Hematopoietic multipotent progenitor cell treated with erythropoietin and hydrocortisone succinate and interleukin-3 and kit ligand, for 8 days (in vitro differentiated cells): ENCODE results near the gene RGL1.
"Not testable (repeated sequence)": the region's sequence is repeated elsewhere in the genome, so short reads cannot be mapped to it uniquely, and the experiment has no call there.

Source experiments
- DNase-seq: peaks from one replicate; pipeline ENCODE4 v3.0.0-alpha.2; 2015

The RGL1 gene

DNA sequence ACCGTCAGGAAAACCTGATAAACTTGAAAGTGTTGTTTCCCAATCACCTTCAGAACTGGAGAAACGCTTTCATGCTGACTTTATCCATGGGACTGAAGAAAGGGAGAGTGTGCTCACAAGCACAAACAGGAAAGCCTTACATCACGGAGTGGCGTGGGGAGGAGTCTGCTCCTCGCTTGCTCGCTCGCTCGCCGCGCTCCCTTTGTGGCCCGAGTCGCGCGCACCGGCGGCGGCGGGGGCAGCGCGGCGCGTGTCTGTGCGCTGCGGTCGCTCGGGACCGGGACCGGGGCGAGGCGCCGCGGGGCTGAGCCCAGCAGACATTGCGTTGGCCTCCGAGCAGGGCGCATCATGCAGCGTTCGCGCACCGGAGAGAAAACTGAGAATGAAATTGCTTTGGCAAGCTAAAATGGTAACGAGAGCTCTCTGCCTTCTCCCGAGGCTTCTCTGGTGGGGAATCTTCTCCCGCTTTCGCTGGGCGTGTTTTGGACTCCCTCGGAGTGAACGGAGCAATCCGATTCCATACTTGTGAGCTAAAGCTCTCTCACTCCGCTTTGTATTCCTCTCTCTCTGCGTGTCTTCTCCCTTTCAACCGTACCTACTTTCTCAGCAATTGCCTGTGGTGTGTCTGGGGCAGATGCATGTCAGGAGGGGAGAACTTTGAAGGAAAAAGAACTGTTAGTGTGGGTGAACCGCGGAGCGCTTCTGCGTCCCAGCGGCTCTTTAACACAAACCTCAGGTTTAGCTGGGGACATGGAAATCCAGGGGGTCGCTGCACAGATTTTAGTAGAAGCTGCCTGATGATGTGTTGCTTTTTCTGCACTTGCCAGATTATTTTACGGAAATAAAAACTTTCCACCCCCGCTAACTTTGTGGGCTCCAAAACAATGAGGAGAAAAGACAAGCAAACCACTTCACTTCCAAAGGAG, at the start of gene RGL1:
RGL1 (plus strand) TSS at position 205 of the 926 bp plus-strand sequence; CDS start at position 383, 178 bp downstream.
- peak; percentile 4 for DNase-seq

DNA sequence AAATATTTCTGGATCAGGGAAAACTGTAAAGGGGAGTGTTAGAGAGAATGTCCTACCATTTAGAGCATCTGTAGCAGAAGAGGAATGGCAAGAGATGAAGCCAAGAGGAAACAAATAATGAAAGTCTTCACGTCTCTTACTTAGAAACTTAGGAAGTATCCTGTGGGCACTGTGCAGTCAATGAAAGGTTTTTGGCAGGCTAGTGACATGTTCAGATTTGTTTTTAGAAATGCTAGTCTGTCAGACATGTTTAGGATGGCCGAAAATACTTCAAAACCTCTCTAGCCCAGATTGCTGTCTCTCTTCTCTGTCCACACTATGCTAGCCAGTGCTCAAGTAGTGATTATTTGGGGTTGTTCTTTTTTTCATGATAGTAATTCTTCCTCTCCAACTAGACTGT, 48.6 kb upstream of the RGL1 start:
- no peak for DNase-seq

DNA sequence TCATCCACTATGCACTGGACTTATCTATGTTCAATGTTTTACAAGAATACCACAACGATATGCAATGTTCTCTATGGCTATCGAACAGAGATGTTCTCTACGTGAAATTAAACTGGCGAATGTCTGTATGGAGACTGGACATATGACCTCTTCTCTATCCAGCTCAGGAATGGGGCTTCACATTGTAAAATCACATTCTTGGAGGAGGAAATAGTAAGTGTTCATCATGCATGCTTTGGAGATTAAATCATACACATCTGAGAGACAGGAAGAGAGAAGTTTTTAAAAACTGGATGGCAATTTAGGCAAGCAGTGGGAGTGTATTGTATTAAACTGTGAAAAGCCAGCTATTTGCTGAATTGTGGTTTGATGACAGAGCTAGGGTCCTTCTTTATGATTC, 47.9 kb upstream of the RGL1 start:
- no peak for DNase-seq

DNA sequence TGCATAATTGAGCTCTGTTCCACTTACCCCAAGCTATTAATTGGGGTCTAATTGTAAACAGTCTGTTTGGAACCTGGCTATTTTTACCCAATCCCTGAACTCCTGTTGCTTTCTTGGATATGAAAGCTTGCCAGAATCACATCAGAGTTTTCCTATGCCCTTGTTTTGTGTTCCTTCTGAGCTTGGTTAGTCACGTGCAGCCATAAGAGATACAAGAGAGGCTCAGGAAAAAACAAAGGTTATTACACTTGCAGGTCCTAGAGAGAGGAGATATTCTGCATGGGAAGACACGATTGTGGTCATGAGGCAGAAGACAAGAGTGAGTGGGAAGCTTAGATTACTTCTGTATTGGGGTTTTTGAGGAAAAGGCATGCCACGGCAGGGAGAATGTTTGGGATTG, 46.0 kb upstream of the RGL1 start:
- no peak for DNase-seq

DNA sequence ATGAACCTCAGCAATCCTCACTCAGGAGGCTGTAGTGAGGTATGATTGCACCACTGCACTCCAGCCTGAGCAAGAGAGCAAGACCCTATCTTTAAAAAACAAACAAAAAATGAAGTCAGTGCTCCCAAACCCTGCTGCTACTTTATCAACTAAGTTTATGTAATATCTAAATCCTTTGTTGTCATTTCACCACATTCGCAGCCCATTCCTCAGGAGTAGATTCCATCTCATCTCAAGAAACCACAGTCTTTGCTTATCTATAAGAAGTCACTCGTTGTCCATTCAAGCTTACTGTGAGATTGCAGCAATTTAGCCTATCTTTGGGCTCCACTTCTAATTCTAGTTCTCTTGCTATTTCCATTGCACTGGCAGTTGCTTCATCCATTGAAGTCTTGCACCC, 44.3 kb upstream of the RGL1 start:
- DNase-seq, result no peak

DNA sequence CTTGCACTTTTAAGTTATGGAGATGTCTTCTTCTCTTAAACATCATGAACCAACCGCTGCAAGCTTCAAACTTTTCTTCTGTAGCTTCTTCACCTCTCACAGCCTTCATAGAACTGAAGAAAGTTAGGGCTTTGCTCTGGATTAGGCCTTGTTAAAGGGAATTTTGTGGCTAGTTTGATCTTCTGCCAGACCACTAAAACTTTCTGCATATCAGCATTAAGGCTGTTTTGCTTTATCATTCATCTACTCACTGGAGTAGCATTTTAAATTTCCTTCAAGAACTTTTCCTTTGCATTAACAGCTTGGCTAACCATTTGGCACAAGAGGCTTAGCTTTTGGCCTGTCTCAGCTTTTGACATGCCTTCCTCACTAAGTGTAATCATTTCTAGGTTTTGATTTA, 43.0 kb upstream of the RGL1 start:
- DNase-seq, result no peak

DNA sequence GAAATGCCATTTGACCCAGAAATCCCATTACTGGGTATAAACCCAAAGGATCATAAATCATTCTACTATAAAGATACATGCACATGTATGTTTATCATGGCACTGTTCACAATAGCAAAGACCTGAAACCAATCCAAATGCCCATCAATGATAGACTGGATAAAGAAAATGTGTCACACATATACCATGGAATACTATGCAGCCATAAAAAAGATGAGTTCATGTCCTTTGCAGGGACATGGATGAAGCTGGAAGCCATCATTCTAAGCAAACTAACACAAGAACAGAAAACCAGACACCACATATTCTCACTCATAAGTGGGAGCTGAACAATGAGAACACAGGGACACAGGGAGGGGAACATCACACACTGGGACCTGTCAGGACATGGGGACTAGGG, 42.1 kb upstream of the RGL1 start:
- DNase-seq, result not testable (repeated sequence)

DNA sequence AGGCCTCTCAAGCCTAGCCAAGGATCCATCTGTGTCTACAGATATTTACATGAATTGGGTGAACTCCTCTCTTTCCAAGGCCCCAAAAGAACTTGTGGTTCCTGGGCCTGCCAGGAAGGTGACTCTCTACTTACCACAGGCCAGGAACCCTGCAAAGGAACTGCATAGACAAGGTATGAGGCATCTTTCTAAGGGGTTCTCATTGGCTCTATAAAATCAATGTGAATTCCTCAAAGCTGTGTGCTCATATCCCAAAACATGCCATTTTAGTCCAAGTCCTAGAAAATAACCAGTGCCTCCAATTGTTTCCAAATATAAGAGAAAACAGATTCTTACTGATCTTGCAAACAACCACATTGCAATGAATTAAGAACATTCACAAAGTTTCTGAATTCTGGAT, 39.9 kb upstream of the RGL1 start:
- no peak for DNase-seq

DNA sequence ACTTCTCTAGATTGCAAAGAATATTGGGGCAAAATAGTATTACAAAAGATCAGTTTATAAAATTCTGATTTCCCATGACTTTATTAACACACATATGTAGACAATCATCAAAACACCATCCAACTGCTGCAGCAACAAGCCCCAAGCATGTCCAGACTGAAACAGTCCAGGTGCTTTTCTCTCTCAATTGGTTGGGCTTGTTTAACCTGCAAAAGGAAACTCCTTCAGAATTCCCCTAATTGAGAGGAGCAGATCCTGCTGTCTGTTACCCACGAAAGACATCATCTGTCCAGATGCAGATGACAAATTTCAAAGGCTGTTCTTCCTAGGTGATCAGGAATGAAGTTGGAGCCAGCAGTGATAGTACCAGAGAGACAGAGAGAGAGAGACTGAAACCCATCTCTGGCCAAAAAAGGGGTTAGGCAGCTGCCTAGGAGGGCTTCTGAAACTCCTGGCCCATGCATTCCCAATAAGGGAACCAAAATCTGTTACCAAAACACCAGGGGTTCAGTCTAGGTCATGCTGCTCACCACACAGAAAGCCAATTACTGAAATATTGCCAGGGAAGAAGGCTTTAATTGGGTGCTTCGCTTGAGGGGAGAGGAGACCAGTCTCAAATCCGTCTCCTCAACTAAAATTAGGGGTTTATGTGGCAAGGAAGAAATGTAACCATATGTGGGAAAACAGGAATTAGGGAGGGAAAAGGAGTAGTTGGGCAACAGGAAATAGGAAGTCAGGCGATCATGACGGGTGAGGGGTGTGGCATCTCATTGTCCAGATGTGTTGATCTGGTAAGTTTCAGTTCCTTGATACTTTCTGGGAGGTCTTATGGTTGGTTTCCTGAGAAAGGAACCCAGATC, 34.7 kb upstream of the RGL1 start:
- no peak for DNase-seq

DNA sequence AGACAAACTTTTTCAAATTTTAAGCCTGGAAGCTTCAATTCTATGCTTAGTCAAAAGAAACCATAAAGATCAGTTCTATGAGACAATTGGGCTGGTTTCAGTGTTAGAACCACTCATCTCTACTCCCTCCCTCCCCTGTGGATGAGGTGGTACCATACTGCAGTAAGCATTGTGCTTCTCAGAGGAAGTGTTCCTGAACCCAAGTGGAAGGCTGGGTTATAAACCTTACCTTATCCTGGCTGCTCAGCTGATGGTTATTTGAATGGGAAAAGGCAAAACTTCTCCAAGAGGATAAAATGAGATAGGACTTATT, 34.1 kb upstream of the RGL1 start:
- no peak for DNase-seq

DNA sequence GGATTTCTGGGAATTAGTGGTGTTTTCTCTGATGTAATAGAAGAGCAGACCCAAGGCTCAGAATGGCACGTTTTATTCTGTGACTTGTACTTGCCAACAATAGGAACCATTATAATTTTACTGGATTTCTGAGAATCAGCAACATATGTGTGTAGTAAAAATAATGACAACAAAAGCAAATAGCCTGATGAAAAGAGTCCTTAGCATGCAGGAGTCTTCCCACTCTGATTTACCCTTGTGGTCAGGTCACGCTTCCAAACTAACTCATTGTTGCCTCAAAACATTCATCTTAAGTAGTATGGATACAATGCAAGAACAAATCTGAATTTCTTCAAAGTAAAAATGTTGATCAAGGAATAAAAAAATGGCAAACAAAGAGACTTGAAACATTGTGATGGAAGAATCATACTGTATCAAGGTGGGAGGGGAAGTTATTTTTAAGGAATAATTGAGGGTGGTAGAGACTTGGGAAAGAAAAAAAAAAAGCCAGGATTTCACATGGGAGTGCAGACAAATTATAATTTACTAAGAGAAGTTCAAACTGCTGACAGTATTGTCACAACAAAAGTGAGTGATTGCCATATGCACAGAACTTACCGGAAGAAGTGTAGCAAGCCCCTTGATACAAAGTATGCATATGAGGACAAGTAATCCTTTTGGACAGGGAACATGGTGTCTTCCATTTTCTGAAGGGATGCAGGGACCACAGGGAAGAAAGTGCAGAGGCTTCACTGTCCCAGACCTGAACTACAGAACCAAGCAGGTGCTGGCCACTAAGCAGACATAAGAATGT, 31.2 kb upstream of the RGL1 start:
- DNase-seq, result no peak

DNA sequence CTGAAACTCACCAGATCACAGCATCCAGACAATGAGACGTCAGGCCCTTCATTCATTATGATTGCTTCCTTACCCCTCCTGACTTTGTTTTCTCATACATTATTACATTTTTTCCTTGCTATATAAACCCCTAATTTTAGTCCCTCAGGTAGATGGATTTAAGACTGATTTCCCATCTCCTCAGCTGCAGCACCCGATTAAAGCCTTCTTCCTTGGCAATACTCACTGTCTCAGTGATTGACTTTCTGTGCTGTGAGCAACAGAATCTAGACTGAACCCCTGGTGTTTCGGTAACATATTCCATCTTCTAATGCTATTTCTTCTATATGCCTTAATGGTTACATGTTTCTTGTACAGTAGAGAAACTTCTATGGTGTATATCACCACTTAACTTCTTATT, 30.0 kb upstream of the RGL1 start:
- no peak for DNase-seq

DNA sequence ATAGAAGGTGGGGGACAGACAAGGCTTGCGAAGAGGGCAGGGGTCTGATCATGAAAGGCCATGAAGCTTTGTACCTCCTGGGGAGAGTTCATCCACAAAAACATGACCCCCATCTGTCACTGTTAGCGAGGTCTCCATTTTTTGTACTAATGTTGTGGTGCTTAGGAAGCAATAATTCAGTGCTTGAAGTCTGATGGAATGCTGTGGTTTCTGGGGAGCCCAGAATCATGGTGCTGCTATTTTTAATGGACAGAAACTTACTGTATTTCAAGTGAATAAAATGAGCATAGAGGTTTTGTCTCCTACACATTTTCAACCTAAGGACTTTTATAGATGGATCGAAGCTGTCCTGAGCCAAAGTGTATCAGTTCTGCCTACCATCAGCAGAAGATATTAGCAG, 28.2 kb upstream of the RGL1 start:
- no peak for DNase-seq

DNA sequence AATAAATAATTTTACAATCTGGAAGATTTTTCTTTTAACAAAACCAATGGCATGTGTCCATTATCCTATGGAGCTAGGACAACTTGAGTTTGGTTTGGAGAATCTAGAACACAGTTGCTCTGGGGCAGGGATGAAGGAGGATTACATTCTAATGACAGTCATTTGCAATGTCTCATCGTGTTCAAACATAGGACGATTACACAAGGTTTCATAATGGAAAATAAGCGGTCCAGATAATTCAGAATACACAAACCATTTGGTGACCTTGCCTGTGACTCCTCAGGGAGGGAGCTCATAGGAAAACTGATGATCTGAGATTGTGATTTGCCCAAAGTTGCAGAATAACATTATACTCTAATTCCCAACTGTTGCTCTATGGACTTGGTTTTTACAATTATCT, 27.6 kb upstream of the RGL1 start:
- no peak for DNase-seq

DNA sequence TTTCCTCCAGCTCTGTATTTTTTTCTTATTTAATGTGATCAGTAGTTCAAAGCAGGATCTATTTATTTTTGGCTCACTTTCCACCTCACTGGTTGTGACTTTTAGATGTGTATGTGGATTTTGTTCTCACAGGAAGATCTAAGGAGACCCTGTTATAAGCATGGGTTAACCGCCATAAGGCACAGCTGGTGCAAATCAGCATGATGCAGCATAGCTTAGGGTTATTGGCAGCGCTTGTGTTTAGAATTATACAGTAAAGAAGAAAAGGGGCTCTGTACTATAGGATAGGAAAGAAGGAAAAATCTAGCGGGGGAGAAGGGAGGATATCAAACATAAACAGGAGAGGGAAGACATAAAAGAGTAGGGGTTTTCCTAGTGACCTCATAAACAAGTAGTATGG, 26.9 kb upstream of the RGL1 start:
- no peak for DNase-seq

DNA sequence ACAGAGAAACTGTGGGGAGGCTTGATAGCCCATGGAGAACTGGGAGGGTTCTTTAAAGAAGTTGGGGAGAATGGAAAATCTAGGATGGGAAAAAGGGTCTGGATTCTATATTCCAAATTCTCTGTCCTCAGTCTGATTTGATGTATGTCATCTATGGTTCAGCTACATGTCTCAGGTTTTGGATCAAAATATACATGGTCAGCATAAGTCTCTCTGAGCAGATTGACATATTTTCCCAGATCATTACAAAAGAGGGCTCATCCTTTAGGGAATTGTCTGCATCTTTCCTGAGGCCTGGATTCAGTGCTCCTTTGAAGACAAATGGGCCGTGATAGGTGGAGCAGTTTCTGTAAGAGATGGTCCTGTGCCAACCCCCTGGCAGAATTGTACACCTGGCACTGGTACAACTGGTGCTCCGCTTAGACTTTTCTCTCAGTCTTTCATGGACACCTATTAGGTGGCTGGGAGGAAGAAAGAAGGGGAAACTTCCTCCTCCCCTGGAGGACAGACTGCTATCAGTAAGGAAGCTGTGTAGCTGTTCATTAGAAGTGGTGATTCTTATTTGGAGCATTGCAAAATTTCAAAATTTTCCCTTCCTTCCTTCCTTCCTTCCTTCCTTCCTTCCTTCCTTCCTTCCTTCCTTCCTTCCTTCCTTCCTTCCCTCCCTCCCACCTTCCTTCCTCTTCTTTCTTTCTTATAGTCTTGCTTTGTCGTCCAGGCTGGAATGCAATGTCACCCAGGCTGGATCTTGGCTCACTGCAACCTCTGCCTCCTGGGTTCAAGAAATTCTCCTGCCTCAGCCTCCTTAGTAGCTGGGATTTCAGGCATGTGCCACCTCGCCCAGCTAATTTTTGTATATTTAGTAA, 26.1 kb upstream of the RGL1 start:
- no peak for DNase-seq

DNA sequence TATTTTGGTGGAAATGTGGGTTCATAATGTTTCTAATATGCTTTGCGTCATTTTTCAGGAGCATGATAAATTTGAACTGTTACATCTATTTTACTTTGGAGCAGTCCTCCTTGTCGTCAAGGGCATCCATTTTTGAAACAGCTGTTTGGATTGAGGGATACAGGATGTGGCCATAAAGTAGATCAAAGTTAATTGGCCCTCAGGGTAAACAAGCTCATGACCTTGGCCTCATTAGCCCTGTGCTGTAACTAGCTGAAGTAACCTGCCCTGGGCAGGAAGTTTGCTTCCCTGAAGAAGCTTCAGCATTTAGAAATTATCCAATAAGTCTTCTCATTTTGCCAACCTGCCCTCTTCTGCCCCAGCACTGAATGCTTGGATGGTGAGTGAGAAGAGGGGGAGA, 24.8 kb upstream of the RGL1 start:
- no peak for DNase-seq

DNA sequence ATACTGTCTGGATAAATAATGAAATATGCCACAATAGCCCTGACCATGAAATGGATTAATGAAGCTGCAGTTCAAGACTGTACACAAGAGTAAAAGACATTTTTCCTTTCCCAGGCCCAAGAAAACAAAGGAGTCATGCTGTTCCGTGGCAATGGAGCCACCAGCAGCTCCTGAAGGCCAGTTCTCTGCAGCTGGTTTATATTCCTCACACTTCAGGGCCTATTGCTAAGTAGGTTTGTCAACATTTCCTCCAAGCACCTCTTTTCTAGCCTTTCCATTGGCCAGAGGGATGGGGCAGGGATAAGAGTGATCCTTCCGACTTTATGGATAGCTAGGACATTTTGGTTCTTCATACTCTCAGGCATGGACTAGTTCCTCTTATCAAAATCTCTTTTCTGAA, 24.2 kb upstream of the RGL1 start:
- DNase-seq, result no peak

DNA sequence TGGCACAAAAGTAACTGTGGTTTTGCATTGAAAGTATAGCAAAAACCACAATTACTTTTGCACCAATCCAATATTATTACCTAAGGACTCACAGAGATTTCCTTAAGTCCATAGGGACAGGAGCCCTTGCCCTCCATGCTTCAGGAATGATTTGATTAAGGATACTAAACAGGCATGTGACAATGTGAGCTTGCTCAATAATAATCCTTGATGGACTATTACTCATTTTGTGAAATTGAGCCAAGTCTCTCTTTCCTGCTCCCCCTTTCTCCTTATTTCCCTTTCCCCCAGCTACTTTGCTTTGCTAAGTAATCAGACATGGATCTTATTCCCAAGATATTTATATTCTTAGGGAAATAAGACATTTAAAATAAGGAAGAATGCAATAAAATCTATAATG, 21.6 kb upstream of the RGL1 start:
- DNase-seq, result no peak

DNA sequence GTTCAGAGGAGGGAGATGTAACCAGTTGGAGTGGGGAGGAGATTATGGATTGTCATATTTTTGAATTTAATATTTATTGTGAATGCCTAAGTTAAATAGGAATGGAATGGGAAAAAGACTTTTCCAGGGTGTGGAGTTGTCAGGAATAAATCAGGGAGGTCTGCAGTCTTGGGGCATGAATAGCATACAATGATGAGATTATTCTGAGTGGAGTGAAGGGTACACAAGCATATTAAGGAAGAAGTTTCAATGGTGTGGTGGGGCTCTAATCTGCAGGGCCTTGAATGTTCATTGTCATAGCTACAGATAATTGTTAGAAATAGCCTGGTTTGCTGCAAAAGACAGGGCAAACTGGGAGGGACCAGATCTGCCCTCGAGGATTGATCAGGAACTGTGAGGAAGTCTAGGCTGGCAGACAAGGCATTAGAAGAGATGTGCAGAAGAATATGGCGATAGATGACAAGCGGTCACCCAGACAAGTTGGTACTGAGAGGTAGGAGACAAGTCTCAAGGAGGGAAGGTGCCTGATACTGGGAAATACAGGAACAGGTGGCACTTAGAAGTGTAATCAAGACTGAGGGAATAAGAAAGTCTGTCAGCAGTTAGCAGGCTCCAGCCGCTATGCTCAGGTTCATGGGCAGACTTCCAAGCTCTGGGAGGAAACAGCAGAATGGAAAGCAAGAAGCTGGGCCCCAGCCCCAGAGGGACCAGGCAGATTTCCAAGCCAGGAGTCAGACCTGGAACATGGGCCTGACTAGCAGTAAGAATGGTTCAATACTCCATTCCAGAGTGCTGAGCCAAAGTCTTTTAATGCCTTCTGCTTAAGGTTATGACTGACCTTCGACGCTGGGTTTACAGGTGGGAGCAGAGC, 20.9 kb upstream of the RGL1 start:
- DNase-seq, result no peak

DNA sequence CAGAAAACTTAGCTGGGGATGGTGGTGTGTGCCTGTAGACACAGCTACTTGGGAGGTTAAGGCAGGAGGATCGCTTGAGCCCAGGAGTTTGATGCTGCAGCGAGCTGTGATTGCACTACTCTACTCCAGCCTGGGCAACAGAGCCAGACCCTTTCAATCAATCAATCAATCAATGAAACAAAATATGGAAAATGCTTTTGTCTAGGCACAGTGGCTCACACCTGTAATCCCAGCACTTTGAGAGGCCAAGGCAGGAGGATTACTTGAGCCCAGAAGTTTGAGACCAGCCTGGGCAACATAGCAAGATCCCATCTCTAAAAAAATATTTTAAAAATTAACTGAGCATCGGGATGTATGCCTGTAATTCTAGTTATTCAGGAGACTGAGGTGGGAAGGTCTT, 19.0 kb upstream of the RGL1 start:
- DNase-seq, result not testable (repeated sequence)
